OCI-LY7 (cell line): ENCODE results near the gene PDS5B. TPM values are rescaled to one million over a fixed set of nuclear protein-coding genes. Genes with fewer than 3 reads are reported as not detected.

Experiments used
- BruUV-seq: library from RNA; stranded (reverse); fragments of 400-500 nt; replicated peaks from 2 replicates; lab custom pipeline; 2021; lab: Mats Ljungman, UMichigan
- CTCF ChIA-PET: fragments of 300-600 bp; sonication (Branson Sonifier 250); formaldehyde crosslinking; loops from one replicate; lab custom pipeline; 2022; ENCODE audit warnings: antibody characterized with exemption; ENCODE audit not compliant: unreplicated experiment; lab: Charles Lee
- POLR2A ChIA-PET: fragments of 300-600 bp; sonication (Branson Sonifier 250); formaldehyde crosslinking; loops from one replicate; lab custom pipeline; 2022; ENCODE audit warnings: antibody characterized with exemption; lab: Charles Lee
- DNase-seq: peaks from one replicate; pipeline ENCODE4 v3.0.0-alpha.2; 2015; ENCODE audit warnings: low spot score
- H2AFZ ChIP-seq: fragments of 200-600 bp; sonication (generic), shearing (Covaris generic); 2 replicates; pipeline ENCODE4 v1.6.1; 2014; ENCODE audit warnings: mild to moderate bottlenecking, antibody characterized with exemption, low read length, moderate library complexity
- H3K27ac ChIP-seq: fragments of 200-600 bp; sonication (generic); 2 replicates; pipeline ENCODE4 v1.5.1; 2014; ENCODE audit warnings: mixed run types, low read depth, mild to moderate bottlenecking, moderate library complexity, low read length, inconsistent platforms; ENCODE audit not compliant: poor library complexity, severe bottlenecking
- H3K36me3 ChIP-seq: fragments of 200-600 bp; sonication (generic); 2 replicates; pipeline ENCODE4 v1.6.1; 2014; ENCODE audit warnings: mild to moderate bottlenecking, antibody characterized with exemption, low read length, moderate library complexity, mixed read lengths; ENCODE audit not compliant: insufficient read depth
- H3K4me1 ChIP-seq: fragments of 200-600 bp; sonication (generic); 2 replicates; pipeline ENCODE4 v1.5.1; 2014; ENCODE audit warnings: mild to moderate bottlenecking, low read length; ENCODE audit not compliant: insufficient read depth, poor library complexity, severe bottlenecking
- H3K4me2 ChIP-seq: fragments of 200-600 bp; sonication (generic); 2 replicates; pipeline ENCODE4 v1.6.1; 2014; ENCODE audit warnings: mild to moderate bottlenecking, low read length
- H3K4me3 ChIP-seq: fragments of 200-600 bp; sonication (generic); 2 replicates; pipeline ENCODE4 v1.5.1; 2014; ENCODE audit warnings: mild to moderate bottlenecking, low read depth, low read length; ENCODE audit not compliant: poor library complexity, severe bottlenecking
- H3K79me2 ChIP-seq: fragments of 200-600 bp; sonication (generic); 2 replicates; pipeline ENCODE4 v1.6.1; 2016; ENCODE audit warnings: low read depth, mild to moderate bottlenecking, low read length, moderate library complexity, mixed read lengths; ENCODE audit not compliant: insufficient read depth
- H3K9me2 ChIP-seq: fragments of 200-600 bp; sonication (generic); 2 replicates; pipeline ENCODE4 v1.6.1; 2016; ENCODE audit warnings: mild to moderate bottlenecking, low read length, mixed read lengths; ENCODE audit not compliant: insufficient read depth
- H3K9me3 ChIP-seq: fragments of 200-600 bp; sonication (generic); 2 replicates; pipeline ENCODE4 v1.6.1; 2014; ENCODE audit warnings: mild to moderate bottlenecking, mixed run types, low read length, mixed read lengths
- H4K20me1 ChIP-seq: fragments of 200-600 bp; sonication (generic); 2 replicates; pipeline ENCODE4 v1.6.1; 2014; ENCODE audit warnings: mild to moderate bottlenecking, antibody characterized with exemption, low read length, moderate library complexity, mixed read lengths; ENCODE audit not compliant: insufficient read depth
- CTCF ChIP-seq: fragments of 200-600 bp; sonication (generic); conservative IDR thresholded peaks from 2 replicates; pipeline ENCODE4 v1.5.1; 2014; ENCODE audit warnings: mild to moderate bottlenecking, antibody characterized with exemption, low read length, moderate library complexity, mixed read lengths
- EZH2phosphoT487 ChIP-seq: fragments of 200-600 bp; sonication (generic); IDR thresholded peaks from 2 replicates; pipeline ENCODE4 v1.6.1; 2018; ENCODE audit warnings: low read depth, borderline replicate concordance, mild to moderate bottlenecking, mixed run types, antibody characterized with exemption, low read length, moderate library complexity, mixed read lengths
- intact Hi-C: fragments of 100-400 bp; cut with micrococcal nuclease; formaldehyde crosslinking; loops from one replicate; pipeline ENCODE4 v1.10.0; 2022; ENCODE audit not compliant: unreplicated experiment
- total RNA-seq, 2 experiments: library from RNA; depleted of rRNA in 1 of 2; stranded (reverse); fragments of >200 nt in 1 of 2; shearing (Covaris generic) in 1 of 2; gene quantifications; 2 replicates each; pipeline ENCODE4 v1.2.3, GENCODE V29; 2014 to 2022

PDS5B gene
- total RNA-seq, 2 experiments from 2014 or later, result 34.1 to 70.4 TPM

DNA sequence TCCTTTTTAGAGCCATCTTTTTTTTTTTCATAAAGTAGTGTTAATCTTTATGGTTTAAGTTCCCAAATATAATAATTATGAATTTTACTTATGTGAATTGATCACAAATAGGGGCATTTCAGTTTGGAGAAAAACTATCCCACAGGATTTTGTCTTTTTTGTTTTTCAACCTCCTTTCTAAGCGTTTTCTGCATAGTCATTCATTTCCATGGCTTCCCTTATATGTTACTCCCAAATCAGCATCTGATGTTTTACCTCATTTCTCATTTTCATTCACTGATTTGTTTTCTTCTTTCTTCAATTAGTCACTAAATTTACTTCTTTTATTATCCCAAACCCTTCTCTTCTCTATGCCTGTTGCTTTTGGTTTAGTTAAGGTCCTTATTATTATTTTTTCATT is 24.7 kb downstream of the PDS5B start:
- no peak overlapping the region for H3K27ac ChIP-seq
- H2AFZ ChIP-seq, result no peak overlapping the region
- intact Hi-C loops, result no loop called here
- no peak overlapping the region for H3K4me2 ChIP-seq
- DNase-seq, result no peak
- TF ChIP-seq CTCF, result no peak
- no peak for TF ChIP-seq EZH2phosphoT487
- POLR2A ChIA-PET, result no interaction called here
- H3K4me1 ChIP-seq, result no peaks in the 10 kb centered on the region
- H3K36me3 ChIP-seq, result peaks cover 43% of the 10 kb centered on the region
- H3K79me2 ChIP-seq, result peaks cover 95% of the 10 kb centered on the region
- CTCF ChIA-PET, result no interaction called here
- no peaks in the 10 kb centered on the region for H3K9me2 ChIP-seq
- BruUV-seq, result no TSS peak
- H3K4me3 ChIP-seq, result no peak overlapping the region
- peaks cover 58% of the 10 kb centered on the region for H3K9me3 ChIP-seq
- H4K20me1 ChIP-seq, result no peaks in the 10 kb centered on the region

- Histone ChIP-seq H3K27ac (no peak overlapping the region), H3K9me3 (peaks cover 80% of the 10 kb centered on the region), H3K4me1 (no peaks in the 10 kb centered on the region), H2AFZ (no peak overlapping the region), H3K9me2 (no peaks in the 10 kb centered on the region), H3K4me3 (no peak overlapping the region), H3K36me3 (peaks cover 80% of the 10 kb centered on the region), H3K79me2 (peaks cover 100% of the 10 kb centered on the region), H4K20me1 (no peaks in the 10 kb centered on the region), H3K4me2 (no peak overlapping the region)
- intact Hi-C loops, result no loop called here
- DNase-seq, result no peak
- CTCF ChIA-PET, result no interaction called here
- no peak for TF ChIP-seq CTCF
- no peak for TF ChIP-seq EZH2phosphoT487
- no TSS peak for BruUV-seq
- POLR2A ChIA-PET, result interaction anchor here (0.9 kb wide), 2 partner anchors 9 to 13 kb away, joined by 3 to 4 read pairs; no protein-coding TSS in a partner anchor
Observed at GRCh38 chr13:32616883-32617511, 30.7 kb downstream of the PDS5B start.

GRCh38 chr13:32622827-32623226 is 36.6 kb downstream of the PDS5B start:
- H3K4me3 ChIP-seq, result no peak overlapping the region
- no peak for DNase-seq
- no peaks in the 10 kb centered on the region for H3K4me1 ChIP-seq
- ChIA-PET CTCF (interaction anchor here (0.9 kb wide), 1 partner anchor 16 kb away, joined by 3 read pairs; no protein-coding TSS in a partner anchor), POLR2A (interaction anchor here (1.0 to 1.1 kb wide), 2 partner anchors 10 to 15 kb away, joined by 3 read pairs; no protein-coding TSS in a partner anchor)
- no peak for TF ChIP-seq EZH2phosphoT487
- no peak for TF ChIP-seq CTCF
- peaks cover 100% of the 10 kb centered on the region for H3K79me2 ChIP-seq
- H3K9me2 ChIP-seq, result no peaks in the 10 kb centered on the region
- H3K36me3 ChIP-seq, result peaks cover 54% of the 10 kb centered on the region
- H3K4me2 ChIP-seq, result no peak overlapping the region
- intact Hi-C loops, result no loop called here
- no peak overlapping the region for H3K27ac ChIP-seq
- no TSS peak for BruUV-seq
- no peaks in the 10 kb centered on the region for H4K20me1 ChIP-seq
- H3K9me3 ChIP-seq, result peaks cover 60% of the 10 kb centered on the region
- no peak overlapping the region for H2AFZ ChIP-seq
